Astrocyte (in vitro differentiated cells and primary cell): ENCODE results near the gene LSM10.

Experiments used
- EZH2 ChIP-seq: IDR thresholded peaks from 2 replicates; pipeline ENCODE4 v1.6.1; 2012; ENCODE audit warnings: mild to moderate bottlenecking, low read length, inconsistent platforms; ENCODE audit not compliant: insufficient read depth
- TF ChIP-seq, protein P1 (sequence below): IDR thresholded peaks from 2 replicates; pipeline ENCODE4 v1.5.1; 2011; ENCODE audit warnings: low read depth, mild to moderate bottlenecking, inconsistent platforms, low read length, moderate library complexity; ENCODE audit not compliant: insufficient read depth

GRCh38 chr1:36386265-36387140, 11.2 kb downstream of the LSM10 start:
- TF ChIP-seq, protein P1, sequence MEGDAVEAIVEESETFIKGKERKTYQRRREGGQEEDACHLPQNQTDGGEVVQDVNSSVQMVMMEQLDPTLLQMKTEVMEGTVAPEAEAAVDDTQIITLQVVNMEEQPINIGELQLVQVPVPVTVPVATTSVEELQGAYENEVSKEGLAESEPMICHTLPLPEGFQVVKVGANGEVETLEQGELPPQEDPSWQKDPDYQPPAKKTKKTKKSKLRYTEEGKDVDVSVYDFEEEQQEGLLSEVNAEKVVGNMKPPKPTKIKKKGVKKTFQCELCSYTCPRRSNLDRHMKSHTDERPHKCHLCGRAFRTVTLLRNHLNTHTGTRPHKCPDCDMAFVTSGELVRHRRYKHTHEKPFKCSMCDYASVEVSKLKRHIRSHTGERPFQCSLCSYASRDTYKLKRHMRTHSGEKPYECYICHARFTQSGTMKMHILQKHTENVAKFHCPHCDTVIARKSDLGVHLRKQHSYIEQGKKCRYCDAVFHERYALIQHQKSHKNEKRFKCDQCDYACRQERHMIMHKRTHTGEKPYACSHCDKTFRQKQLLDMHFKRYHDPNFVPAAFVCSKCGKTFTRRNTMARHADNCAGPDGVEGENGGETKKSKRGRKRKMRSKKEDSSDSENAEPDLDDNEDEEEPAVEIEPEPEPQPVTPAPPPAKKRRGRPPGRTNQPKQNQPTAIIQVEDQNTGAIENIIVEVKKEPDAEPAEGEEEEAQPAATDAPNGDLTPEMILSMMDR = no peak
- TF ChIP-seq EZH2 = no peak
